IPS-NIHi11 (cell line): ENCODE data around the gene SMIM14.

Experiments used
- DNase-seq: peaks from one replicate; pipeline ENCODE4 v3.0.0; 2012; ENCODE audit warnings: mixed read lengths, low spot score

Gene SMIM14

DNA sequence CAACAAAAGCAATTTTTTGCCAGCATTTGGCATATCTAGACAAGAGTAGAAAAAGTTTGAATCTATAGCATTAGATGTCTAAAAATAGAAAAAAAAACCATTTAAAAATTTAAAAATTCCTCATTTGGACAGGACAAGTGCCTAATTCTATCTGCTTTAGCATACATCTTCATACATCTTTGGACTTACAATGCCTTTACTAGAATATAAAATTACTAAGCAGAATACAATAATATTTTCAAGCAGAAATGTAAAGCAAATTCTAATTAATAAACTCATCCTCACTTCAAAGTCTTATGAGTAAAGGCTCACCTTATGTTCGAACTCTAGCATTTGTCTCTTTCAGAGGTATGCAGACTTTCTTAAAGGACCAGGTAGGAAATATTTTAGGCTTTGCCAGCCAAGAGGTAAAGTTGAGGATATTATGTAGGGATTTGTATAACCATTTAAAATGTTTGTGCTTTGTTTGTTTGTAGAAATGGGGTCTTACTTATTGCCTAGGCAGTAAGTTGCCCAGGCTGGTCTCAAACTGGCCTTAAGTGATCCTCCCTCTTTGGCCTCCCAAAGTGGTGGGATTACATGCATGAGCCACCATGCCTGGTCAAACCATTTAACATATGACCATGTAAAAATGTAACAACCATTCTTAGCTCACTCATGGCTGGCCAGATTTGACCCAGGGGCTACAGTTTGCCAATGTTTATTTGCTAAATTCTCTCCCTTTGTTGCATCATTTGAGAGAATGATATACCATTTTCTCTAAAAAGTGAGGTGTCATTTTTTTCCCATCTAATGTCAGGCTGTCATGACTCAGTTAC, 140.5 kb downstream of the SMIM14 start:
- DNase-seq, result no peak
